K562 (cell line): ENCODE measurements around the gene FAM167B.

Experiments
- RHOXF2B ChIP-seq: fragments of 250-450 bp; sonication (Bioruptor Pico); conservative IDR thresholded peaks from 2 replicates; pipeline ENCODE4 v1.5.1; 2021
- SREBF2 ChIP-seq: sonication (generic); formaldehyde crosslinking; IDR thresholded peaks from 2 replicates; pipeline ENCODE4 v1.4.0; 2020; ENCODE audit warnings: mild to moderate bottlenecking, missing genetic modification reagents

DNA sequence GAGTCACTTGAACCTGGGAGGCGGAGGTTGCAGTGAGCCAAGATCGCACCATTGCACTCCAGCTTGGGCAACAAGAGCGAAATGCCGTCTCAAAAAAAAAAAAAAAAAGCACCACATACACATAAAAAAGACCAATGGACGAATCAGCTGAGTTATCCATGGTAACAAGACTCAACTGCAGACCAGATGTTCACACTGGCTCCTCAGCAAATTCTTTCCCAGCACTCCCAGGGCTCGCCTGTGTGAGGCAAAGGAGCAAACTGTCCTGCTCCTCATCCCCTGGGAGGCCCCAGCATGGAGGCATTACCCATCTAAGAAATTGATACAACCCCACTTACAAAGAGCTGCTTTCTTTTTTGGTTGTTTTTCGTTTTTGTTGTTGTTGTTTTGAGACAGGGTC is 28.0 kb upstream of the FAM167B start:
- TF ChIP-seq SREBF2 (CRISPR knock-in tag) (no peak), RHOXF2B (CRISPR knock-in tag) (no peak)
